Measurements from ENCODE around the gene GMPR.
"Not testable (repeated sequence)": the region's sequence is repeated elsewhere in the genome, so short reads cannot be mapped to it uniquely, and the experiment has no call there.

Gene GMPR

GRCh38 chr6:16260602-16261001, 22.2 kb downstream of the GMPR start:
- H3K36me3 ChIP-seq (ENCODE audit: control insufficient read depth, insufficient read depth, low read length): not testable (repeated sequence)

GRCh38 chr6:16262773-16263172, 24.4 kb downstream of the GMPR start:
- not testable (repeated sequence) for H3K9ac ChIP-seq (ENCODE audit: low read length); H3K36me3 ChIP-seq (ENCODE audit: control insufficient read depth, insufficient read depth, low read length); H3K9me3 ChIP-seq (ENCODE audit: control insufficient read depth, insufficient read depth, low read depth, low read length); H3K27me3 ChIP-seq (ENCODE audit: control insufficient read depth, insufficient read depth, low read length); H3K27ac ChIP-seq (ENCODE audit: low read depth, low read length)
- Histone ChIP-seq H3K4me3 (ENCODE audit: low read depth, low read length) (peak overlapping the region; percentile 29; the same call in 1 of the 2 replicates), H3K4me1 (ENCODE audit: control insufficient read depth, insufficient read depth, low read length) (peaks cover 17% of the 10 kb centered on the region)

More at GRCh38 chr6:16260602-16261001, 22.2 kb downstream of the GMPR start:
- not testable (repeated sequence) for H3K9ac ChIP-seq (ENCODE audit: low read length); H3K27ac ChIP-seq (ENCODE audit: low read depth, low read length); H3K9me3 ChIP-seq (ENCODE audit: control insufficient read depth, insufficient read depth, low read depth, low read length); H3K4me3 ChIP-seq (ENCODE audit: low read depth, low read length); H3K27me3 ChIP-seq (ENCODE audit: control insufficient read depth, insufficient read depth, low read length)
- H3K4me1 ChIP-seq (ENCODE audit: control insufficient read depth, insufficient read depth, low read length): peaks cover 18% of the 10 kb centered on the region

- Histone ChIP-seq H3K4me3 (ENCODE audit: low read depth, low read length) (peak overlapping the region; percentile 31; the same call in 1 of the 2 replicates), H3K9ac (ENCODE audit: low read length) (peak overlapping the region; percentile 68), H3K9me3 (ENCODE audit: control insufficient read depth, insufficient read depth, low read depth, low read length) (peaks cover 13% of the 10 kb centered on the region; the same call in 1 of the 2 replicates)
- H3K4me1 ChIP-seq (ENCODE audit: control insufficient read depth, insufficient read depth, low read length); H3K27ac ChIP-seq (ENCODE audit: low read depth, low read length); H3K27me3 ChIP-seq (ENCODE audit: control insufficient read depth, insufficient read depth, low read length); H3K36me3 ChIP-seq (ENCODE audit: control insufficient read depth, insufficient read depth, low read length): not testable (repeated sequence)
These were observed 25.2 kb downstream of the GMPR start for GRCh38 chr6:16263464-16264099.

- H3K36me3 ChIP-seq (ENCODE audit: control insufficient read depth, insufficient read depth, low read length): peaks cover 6% of the 10 kb centered on the region; the same call in 1 of the 2 replicates
- H3K9me3 ChIP-seq (ENCODE audit: control insufficient read depth, insufficient read depth, low read depth, low read length): peaks cover 13% of the 10 kb centered on the region; the same call in 1 of the 2 replicates
- H3K27me3 ChIP-seq (ENCODE audit: control insufficient read depth, insufficient read depth, low read length): no peaks in the 10 kb centered on the region
- H3K4me3 ChIP-seq (ENCODE audit: low read depth, low read length): no peak overlapping the region
- peaks cover 6% of the 10 kb centered on the region; the same call in 1 of the 2 replicates for H3K4me1 ChIP-seq (ENCODE audit: control insufficient read depth, insufficient read depth, low read length)
- H3K9ac ChIP-seq (ENCODE audit: low read length): no peak overlapping the region
- peak overlapping the region; percentile 3; the same call in 1 of the 2 replicates for H3K27ac ChIP-seq (ENCODE audit: low read depth, low read length)
These were observed 26.4 kb downstream of the GMPR start for GRCh38 chr6:16264785-16265184.

GRCh38 chr6:16265351-16266341, 27.3 kb downstream of the GMPR start:
- H3K4me3 ChIP-seq (ENCODE audit: low read depth, low read length): no peak overlapping the region
- H3K4me1 ChIP-seq (ENCODE audit: control insufficient read depth, insufficient read depth, low read length): peaks cover 6% of the 10 kb centered on the region; the same call in 1 of the 2 replicates
- peaks cover 13% of the 10 kb centered on the region; the same call in 1 of the 2 replicates for H3K9me3 ChIP-seq (ENCODE audit: control insufficient read depth, insufficient read depth, low read depth, low read length)
- H3K9ac ChIP-seq (ENCODE audit: low read length): no peak overlapping the region
- no peaks in the 10 kb centered on the region for H3K27me3 ChIP-seq (ENCODE audit: control insufficient read depth, insufficient read depth, low read length)
- no peak overlapping the region; the same call in 1 of the 2 replicates for H3K27ac ChIP-seq (ENCODE audit: low read depth, low read length)
- H3K36me3 ChIP-seq (ENCODE audit: control insufficient read depth, insufficient read depth, low read length): peaks cover 6% of the 10 kb centered on the region; the same call in 1 of the 2 replicates

GRCh38 chr6:16267428-16268263, 29.3 kb downstream of the GMPR start:
- Histone ChIP-seq H3K9ac (ENCODE audit: low read length) (no peak overlapping the region), H3K27ac (ENCODE audit: low read depth, low read length) (no peak overlapping the region), H3K4me1 (ENCODE audit: control insufficient read depth, insufficient read depth, low read length) (peaks cover 6% of the 10 kb centered on the region; the same call in 1 of the 2 replicates), H3K4me3 (ENCODE audit: low read depth, low read length) (no peak overlapping the region), H3K27me3 (ENCODE audit: control insufficient read depth, insufficient read depth, low read length) (no peaks in the 10 kb centered on the region), H3K9me3 (ENCODE audit: control insufficient read depth, insufficient read depth, low read depth, low read length) (peaks cover 13% of the 10 kb centered on the region; the same call in 1 of the 2 replicates), H3K36me3 (ENCODE audit: control insufficient read depth, insufficient read depth, low read length) (peaks cover 6% of the 10 kb centered on the region; the same call in 1 of the 2 replicates)

- H3K9ac ChIP-seq (ENCODE audit: low read length); H3K4me3 ChIP-seq (ENCODE audit: low read depth, low read length); H3K27me3 ChIP-seq (ENCODE audit: control insufficient read depth, insufficient read depth, low read length); H3K36me3 ChIP-seq (ENCODE audit: control insufficient read depth, insufficient read depth, low read length); H3K27ac ChIP-seq (ENCODE audit: low read depth, low read length); H3K4me1 ChIP-seq (ENCODE audit: control insufficient read depth, insufficient read depth, low read length): not testable (repeated sequence)
- peaks cover 13% of the 10 kb centered on the region; the same call in 1 of the 2 replicates for H3K9me3 ChIP-seq (ENCODE audit: control insufficient read depth, insufficient read depth, low read depth, low read length)
These were observed 31.2 kb downstream of the GMPR start for GRCh38 chr6:16269442-16270070.

- Histone ChIP-seq H3K27me3 (ENCODE audit: control insufficient read depth, insufficient read depth, low read length) (no peaks in the 10 kb centered on the region), H3K9me3 (ENCODE audit: control insufficient read depth, insufficient read depth, low read depth, low read length) (peaks cover 13% of the 10 kb centered on the region; the same call in 1 of the 2 replicates), H3K36me3 (ENCODE audit: control insufficient read depth, insufficient read depth, low read length) (peaks cover 6% of the 10 kb centered on the region; the same call in 1 of the 2 replicates), H3K9ac (ENCODE audit: low read length) (no peak overlapping the region), H3K4me3 (ENCODE audit: low read depth, low read length) (no peak overlapping the region), H3K27ac (ENCODE audit: low read depth, low read length) (no peak overlapping the region), H3K4me1 (ENCODE audit: control insufficient read depth, insufficient read depth, low read length) (peaks cover 2% of the 10 kb centered on the region; the same call in 1 of the 2 replicates)
These were observed 31.9 kb downstream of the GMPR start for GRCh38 chr6:16270178-16270794.

- Histone ChIP-seq H3K4me3 (ENCODE audit: low read depth, low read length) (no peak overlapping the region), H3K36me3 (ENCODE audit: control insufficient read depth, insufficient read depth, low read length) (no peaks in the 10 kb centered on the region), H3K27me3 (ENCODE audit: control insufficient read depth, insufficient read depth, low read length) (no peaks in the 10 kb centered on the region), H3K4me1 (ENCODE audit: control insufficient read depth, insufficient read depth, low read length) (no peaks in the 10 kb centered on the region), H3K27ac (ENCODE audit: low read depth, low read length) (no peak overlapping the region), H3K9ac (ENCODE audit: low read length) (no peak overlapping the region), H3K9me3 (ENCODE audit: control insufficient read depth, insufficient read depth, low read depth, low read length) (peaks cover 6% of the 10 kb centered on the region; the same call in 1 of the 2 replicates)
These were observed 33.0 kb downstream of the GMPR start for GRCh38 chr6:16271428-16271827.
